ENCODE results near the gene SLC11A1. TPM values are rescaled to one million over a fixed set of nuclear protein-coding genes. Genes with fewer than 3 reads are reported as not detected.

The SLC11A1 gene
- total RNA-seq, 1 experiment from 2014 or later = 0.33 TPM

DNA sequence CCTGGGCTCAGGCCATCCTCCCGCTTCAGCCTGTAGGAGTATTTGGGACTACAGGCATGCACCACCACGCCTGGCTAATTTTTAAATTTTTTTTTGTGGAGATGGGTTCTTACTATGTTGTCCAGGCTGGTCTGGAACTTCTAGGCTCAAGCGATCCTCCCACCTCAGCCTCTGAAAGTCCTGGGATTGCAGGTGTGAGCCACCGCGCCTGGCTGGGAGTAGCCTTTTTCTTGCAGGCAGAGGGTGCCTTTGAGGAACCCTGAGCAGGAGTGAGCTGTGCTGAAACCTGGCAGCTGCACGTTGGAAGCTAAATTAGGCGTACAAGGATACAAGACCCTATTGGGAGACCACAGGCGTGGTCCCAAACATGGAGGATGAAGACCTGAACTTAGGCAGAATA lies 25.6 kb downstream of the SLC11A1 start:
- Histone ChIP-seq H3K9me2 (replicated peaks; ENCODE audit: low read length) (no peaks in the 10 kb centered on the region), H3K79me2 (ENCODE audit: low read length) (no peaks in the 10 kb centered on the region), H3F3A (ENCODE audit: low read length, unreplicated experiment) (no peaks in the 10 kb centered on the region), H3K4me1 (ENCODE audit: insufficient read depth, low read length) (peaks cover 17% of the 10 kb centered on the region), H3K9ac (ENCODE audit: low read length) (no peak overlapping the region), H2AFZ (ENCODE audit: low read length) (no peak overlapping the region), H3K9me3 (ENCODE audit: low read length) (no peaks in the 10 kb centered on the region), H3K36me3 (ENCODE audit: low read depth, low read length) (peaks cover 4% of the 10 kb centered on the region; the same call in 1 of the 2 replicates), H3K4me2 (ENCODE audit: low read length) (no peak overlapping the region), H3K27ac (ENCODE audit: low read length) (no peak overlapping the region), H3K4me3 (ENCODE audit: low read length) (no peak overlapping the region), H4K20me1 (ENCODE audit: low read length) (no peaks in the 10 kb centered on the region), H3K27me3 (ENCODE audit: low read length) (no peaks in the 10 kb centered on the region)
- no peak for ATAC-seq
- no TSS peak for BruUV-seq (replicated peaks)
- no peak for TF ChIP-seq EZH2 (IDR thresholded peaks at IDR 0.05; ENCODE audit: low read length, unreplicated experiment)
- TF ChIP-seq, protein P1, sequence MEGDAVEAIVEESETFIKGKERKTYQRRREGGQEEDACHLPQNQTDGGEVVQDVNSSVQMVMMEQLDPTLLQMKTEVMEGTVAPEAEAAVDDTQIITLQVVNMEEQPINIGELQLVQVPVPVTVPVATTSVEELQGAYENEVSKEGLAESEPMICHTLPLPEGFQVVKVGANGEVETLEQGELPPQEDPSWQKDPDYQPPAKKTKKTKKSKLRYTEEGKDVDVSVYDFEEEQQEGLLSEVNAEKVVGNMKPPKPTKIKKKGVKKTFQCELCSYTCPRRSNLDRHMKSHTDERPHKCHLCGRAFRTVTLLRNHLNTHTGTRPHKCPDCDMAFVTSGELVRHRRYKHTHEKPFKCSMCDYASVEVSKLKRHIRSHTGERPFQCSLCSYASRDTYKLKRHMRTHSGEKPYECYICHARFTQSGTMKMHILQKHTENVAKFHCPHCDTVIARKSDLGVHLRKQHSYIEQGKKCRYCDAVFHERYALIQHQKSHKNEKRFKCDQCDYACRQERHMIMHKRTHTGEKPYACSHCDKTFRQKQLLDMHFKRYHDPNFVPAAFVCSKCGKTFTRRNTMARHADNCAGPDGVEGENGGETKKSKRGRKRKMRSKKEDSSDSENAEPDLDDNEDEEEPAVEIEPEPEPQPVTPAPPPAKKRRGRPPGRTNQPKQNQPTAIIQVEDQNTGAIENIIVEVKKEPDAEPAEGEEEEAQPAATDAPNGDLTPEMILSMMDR (conservative IDR thresholded peaks at IDR 0.05; ENCODE audit: low read depth, low read length) = no peak
- no peak for TF ChIP-seq EZH2phosphoT487 (IDR thresholded peaks at IDR 0.05; ENCODE audit: borderline replicate concordance, low read length)
- intact Hi-C loops (cut with micrococcal nuclease) = loop anchor here (2.0 kb wide), 1 partner anchor 37 kb away; no protein-coding TSS in a partner anchor
- no peak for DNase-seq
- CTCF ChIA-PET = no interaction called here
- POLR2A ChIA-PET (ENCODE audit: unreplicated experiment) = interaction anchor here (0.6 kb wide), 1 partner anchor 109 kb away, joined by 3 read pairs; no protein-coding TSS in a partner anchor

DNA sequence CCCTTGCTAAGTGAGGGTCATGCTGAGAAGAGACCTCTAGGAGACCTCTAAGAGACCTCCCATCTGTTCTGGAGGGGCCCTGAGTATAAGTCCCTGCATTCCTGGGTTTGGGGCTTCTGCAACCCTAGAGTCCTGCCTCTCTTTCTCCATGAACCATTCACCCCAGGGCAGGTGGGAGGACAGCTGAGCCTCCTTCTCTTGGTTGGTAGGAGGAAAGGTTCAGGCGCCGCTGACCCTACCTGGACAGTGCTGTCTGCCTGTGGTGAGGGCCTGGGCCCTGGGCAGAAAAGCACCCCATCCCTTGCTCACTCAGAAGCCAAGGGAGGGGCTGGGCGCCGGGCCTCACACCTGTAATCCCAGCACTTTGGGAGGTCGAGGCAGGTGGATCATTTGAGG lies 36.2 kb downstream of the SLC11A1 start:
- intact Hi-C loops (cut with micrococcal nuclease) = no loop called here
- no TSS peak for BruUV-seq (replicated peaks)

More for the DNA sequence above, 36.2 kb downstream of the SLC11A1 start:
- Histone ChIP-seq H2AFZ (ENCODE audit: low read length) (no peak overlapping the region), H3K4me3 (ENCODE audit: low read length) (no peak overlapping the region), H3K9ac (ENCODE audit: low read length) (no peak overlapping the region), H3K27ac (ENCODE audit: low read length) (no peak overlapping the region), H3K4me2 (ENCODE audit: low read length) (no peak overlapping the region), H3K36me3 (ENCODE audit: low read depth, low read length) (no peaks in the 10 kb centered on the region), H3K9me2 (replicated peaks; ENCODE audit: low read length) (no peaks in the 10 kb centered on the region), H3K79me2 (ENCODE audit: low read length) (no peaks in the 10 kb centered on the region), H3F3A (ENCODE audit: low read length, unreplicated experiment) (no peaks in the 10 kb centered on the region), H4K20me1 (ENCODE audit: low read length) (no peaks in the 10 kb centered on the region), H3K27me3 (ENCODE audit: low read length) (no peaks in the 10 kb centered on the region), H3K9me3 (ENCODE audit: low read length) (no peaks in the 10 kb centered on the region), H3K4me1 (ENCODE audit: insufficient read depth, low read length) (no peaks in the 10 kb centered on the region)
- TF ChIP-seq EZH2phosphoT487 (IDR thresholded peaks at IDR 0.05; ENCODE audit: borderline replicate concordance, low read length) = no peak
- TF ChIP-seq, protein P1 (conservative IDR thresholded peaks at IDR 0.05; ENCODE audit: low read depth, low read length) = no peak
- no peak for TF ChIP-seq EZH2 (IDR thresholded peaks at IDR 0.05; ENCODE audit: low read length, unreplicated experiment)
- POLR2A ChIA-PET (ENCODE audit: unreplicated experiment) = no interaction called here
- ATAC-seq (no peak), DNase-seq (no peak)
- CTCF ChIA-PET = no interaction called here

All from PC-3 (cell line).